NCI-H1417 treated with DMSO at 0.1 percent for 48 hours (cell line): ENCODE data around the gene ATP5MG.
"Not testable (repeated sequence)": the region's sequence is repeated elsewhere in the genome, so short reads cannot be mapped to it uniquely, and the experiment has no call there.

Source experiments
- DNase-seq: peaks from one replicate; lab custom pipeline; 2025; lab: John Stamatoyannopoulos, UW

Gene ATP5MG, protein sequence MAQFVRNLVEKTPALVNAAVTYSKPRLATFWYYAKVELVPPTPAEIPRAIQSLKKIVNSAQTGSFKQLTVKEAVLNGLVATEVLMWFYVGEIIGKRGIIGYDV

DNA sequence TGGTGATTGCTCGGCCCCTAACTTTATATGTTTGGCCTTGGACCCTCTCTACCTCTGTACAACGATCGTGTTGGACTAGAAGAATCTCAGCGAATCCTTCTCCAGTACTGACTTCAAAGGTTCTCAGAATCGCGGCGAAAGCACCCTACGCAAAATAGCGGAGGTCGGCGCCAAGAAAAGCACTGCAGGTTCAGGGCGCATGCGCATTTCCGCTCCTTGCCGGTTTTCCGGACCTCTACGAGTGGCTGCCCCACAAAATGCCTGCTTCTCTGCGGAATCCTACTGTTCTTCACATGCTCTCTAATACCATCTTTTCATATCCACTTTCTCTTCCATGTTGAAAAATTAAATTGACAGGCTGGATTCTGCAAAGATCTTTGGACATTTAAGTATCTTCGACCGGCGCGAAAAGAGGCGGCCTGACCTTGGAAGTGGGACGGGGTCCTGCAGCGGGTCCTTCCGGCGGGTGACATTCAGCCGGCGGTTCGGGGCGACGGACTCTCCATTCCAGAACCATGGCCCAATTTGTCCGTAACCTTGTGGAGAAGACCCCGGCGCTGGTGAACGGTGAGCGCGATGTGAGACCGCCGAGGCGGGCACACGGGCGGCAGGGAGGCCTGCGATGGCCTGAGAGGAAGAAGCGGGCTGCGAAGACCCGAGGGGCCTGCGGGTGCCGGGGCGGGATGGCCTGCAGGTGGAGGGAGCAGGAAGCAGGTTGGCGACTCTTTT is at the start of gene ATP5MG:
ATP5MG (plus strand) TSS at position 456 of the 729 bp plus-strand sequence; CDS start at position 516, 60 bp downstream.
- DNase-seq, result peak; percentile 96

DNA sequence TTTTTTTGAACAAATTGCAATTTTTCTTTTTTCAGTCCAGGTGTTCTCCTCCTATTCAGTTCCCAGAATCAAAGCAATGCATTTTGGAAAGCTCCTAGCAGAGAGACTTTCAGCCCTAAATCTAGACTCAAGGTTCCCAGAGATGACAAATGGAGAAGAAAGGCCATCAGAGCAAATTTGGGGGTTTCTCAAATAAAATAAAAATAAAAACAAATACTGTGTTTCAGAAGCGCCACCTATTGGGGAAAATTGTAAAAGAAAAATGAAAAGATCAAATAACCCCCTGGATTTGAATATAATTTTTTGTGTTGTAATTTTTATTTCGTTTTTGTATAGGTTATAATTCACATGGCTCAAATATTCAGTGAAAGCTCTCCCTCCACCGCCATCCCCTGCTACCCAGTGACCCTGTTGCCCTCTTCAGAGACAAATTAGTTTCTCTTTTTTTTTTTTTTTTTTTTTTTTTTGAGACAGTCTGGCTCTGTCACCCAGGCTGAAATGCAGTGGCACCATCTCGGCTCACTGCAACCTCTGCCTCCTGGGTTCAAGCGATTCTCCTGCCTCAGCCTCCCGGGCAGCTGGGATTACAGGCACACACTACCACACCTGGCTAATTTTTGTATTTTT is 48.2 kb upstream of the ATP5MG start:
- no peak for DNase-seq

DNA sequence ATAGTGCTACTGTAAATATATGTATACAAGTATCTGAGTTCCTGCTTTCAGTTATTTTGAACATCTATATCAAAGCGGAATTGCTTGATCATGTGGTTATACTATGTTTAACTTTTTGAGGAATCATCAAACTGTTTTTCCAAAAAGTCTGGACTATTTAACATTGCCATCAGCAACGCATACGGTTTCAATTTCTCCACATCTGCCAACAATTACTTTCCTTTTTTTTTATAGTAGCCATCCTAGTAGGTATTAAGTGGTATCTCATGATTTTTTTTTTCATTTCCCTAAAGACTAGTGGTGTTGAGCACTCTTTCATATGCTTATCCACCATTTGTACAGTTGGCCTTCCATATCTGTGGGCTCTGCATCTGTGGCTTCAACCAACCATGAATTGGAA is 43.3 kb upstream of the ATP5MG start:
- no peak for DNase-seq

DNA sequence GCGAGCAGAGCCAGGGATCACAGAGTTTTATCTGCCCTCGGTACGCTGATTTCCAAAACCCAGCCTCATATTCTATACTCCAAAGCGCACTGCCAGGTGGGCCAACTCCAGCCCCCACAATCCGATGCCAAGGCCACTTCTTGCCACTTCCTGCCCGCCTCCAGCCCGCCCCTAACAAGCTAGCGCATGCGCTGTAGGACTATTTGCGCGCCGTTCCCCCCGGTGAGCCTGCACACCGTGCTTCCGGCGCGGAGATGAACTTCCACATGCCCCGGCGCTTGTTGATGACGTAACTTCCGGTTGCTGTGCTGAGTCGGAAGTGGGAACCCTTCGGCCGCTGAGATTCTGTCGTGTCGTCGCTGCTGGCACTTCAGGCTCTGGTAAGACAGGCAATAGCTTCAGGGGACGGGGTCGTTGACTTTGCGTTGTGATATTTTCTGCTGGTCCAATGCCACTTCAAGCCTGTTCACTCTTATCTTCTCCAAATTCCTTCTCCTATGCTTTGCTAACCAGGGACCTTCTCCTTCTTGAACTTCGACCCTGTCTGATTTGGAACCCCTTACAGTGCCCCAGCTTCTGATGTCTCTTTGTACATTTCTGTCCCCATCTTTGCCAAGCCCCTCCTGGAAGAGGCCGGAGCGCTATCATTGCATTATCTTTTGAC is 42.0 kb upstream of the ATP5MG start, which contains the start of gene UBE4A:
UBE4A (plus strand) TSS at position 306 of the 664 bp plus-strand sequence. CDS start 5,481 bp downstream, outside the sequence.
- peak; percentile 90 for DNase-seq

DNA sequence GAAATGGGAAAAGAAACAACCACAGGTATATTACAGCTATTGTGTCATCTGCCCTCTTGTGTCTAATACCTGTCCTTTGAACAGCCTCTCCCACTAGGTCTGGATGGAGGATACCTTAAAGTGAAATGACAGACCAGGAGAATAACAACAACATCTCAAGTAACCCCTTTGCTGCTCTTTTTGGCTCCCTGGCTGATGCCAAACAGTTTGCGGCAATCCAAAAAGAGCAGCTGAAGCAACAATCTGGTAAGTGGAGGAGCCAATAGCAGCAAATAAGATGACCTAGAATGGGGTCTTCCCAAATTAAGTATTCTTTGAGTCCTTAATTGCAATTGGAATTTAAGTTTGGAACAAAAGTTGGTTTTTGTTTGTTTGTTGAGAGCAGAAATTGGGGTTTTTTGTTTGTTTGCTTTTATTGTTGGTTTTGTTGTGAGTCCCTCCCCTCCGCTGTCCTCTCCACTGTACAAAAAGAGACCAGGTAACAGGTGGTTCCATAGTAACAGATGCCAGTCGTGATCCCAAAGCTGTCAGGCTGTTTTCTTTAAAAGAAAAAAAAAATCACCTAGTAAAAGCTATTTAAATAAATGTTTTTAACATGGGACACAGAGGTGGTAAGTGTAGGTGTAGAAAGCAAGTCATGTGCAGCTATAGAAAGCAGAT is 36.3 kb upstream of the ATP5MG start:
- no peak for DNase-seq

DNA sequence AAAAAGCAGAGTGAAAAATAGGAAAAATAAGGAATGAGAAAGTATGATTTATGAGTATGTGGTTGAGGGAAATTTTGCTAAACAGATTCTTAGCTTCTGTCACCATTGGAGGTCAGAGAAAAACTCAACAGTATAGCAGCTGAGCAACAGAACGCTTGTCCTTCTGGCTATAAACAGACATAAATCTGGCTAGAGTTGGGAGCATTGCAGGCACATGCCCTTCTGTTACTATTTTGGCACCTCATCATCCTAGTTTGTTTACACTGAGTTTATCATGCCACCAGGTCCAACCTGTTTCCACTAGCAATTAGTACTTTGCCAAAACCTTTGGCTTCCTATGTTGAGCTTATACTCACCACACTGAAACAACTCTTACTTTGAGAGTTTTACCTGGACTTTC is 35.1 kb upstream of the ATP5MG start:
- no peak for DNase-seq

DNA sequence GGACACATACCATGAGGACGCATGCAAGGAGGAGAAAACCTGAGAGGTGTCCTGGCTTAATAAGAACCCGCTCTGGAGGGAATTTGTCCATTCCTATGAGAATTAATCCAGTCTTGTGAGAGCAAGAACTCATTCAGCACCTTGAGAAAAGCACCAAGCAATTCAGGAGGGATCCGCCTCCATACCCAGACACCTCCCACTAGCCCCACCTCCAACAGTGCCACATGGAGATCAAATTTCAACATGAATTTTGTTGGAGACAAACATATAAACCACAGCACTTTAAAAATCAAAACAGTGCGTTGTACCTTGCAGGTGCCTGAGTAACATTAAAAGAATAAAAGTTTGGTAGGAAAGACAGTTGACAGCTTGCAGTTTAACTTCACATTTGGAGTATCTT is 30.6 kb upstream of the ATP5MG start:
- DNase-seq, result no peak

DNA sequence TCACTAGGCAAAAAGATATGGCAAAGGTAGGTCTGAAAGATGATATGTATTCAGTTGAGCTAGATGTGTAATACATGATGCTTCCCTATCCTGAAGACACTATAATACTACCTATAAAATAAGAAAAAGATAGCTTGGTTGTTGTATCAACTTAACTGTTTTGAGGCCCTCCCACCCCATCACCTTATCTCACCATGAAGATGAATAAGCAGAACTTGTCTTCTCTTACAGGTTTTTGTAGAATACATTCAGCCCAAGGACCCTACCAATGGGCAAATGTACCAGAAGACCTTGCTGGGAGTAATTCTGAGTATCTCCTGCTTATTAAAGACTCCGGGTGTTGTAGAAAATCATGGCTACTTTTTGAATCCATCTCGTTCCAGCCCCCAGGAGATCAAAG is 28.1 kb upstream of the ATP5MG start:
- DNase-seq, result no peak

DNA sequence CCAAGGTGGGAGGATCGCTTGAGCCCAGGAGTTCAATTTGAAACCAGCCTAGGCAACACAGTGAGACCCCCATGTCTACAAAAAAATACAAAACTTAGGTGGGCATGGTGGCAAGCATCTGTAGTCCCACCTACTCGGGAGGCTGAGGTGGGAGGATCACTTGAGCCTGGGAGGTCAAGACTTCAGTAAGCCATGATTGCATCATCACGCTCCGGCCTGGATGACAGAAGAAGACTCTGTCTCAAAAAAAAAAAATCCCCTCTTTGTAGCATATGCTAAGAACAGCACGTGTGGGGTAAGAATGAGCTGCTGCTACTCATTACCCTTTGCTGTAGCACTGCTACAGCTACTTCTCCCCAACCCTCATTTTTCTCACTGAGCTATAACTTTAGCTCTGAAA is 27.5 kb upstream of the ATP5MG start:
- DNase-seq, result no peak

DNA sequence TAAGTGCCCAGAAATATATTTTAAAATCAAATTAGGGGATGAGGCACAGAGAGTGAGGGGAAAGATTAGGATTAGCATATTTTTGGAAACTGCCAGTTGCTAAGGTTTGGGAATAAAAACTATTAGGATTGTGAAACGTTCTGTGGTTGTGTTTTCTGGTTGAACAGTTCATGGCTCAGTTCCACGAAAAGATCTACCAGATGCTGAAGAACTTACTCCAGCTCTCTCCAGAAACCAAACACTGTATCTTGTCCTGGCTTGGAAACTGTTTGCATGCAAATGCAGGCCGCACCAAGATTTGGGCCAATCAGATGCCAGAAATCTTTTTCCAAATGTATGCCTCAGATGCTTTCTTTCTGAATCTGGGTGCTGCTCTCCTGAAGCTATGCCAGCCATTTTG is 26.7 kb upstream of the ATP5MG start:
- DNase-seq, result no peak

DNA sequence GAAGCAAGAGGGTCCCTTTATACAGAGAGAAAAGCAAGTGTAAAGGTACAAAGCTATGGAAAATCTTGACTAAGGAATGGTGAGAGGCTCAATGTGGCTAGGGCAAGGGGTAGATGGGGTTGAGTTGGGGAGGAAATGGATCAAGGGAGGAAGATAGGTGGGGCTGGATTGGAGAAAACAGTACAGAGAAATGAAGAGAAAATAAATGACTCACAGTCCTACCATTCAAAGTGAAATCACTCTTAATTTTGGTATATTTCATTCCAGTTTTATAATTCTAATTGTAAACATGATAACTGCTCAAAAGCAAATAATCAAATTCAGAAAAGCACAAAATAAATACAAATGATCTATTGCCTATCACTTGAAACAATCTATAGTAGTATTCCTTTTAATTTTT is 25.4 kb upstream of the ATP5MG start:
- no peak for DNase-seq

DNA sequence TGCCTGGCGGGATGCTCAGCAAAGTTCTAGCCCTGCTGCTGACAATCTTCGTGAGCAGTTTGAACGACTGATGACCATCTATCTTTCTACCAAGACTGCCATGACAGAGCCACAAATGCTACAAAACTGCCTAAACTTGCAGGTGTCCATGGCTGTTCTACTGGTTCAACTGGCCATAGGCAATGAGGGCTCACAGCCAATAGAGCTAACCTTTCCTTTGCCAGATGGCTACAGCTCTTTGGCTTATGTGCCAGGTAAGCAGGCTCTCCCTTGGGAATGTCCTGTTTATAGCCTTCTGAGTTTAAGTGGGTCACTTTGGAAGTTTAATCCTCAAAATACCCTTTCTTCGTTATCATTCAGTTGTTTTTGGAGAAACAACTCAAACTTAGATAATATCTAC is 21.9 kb upstream of the ATP5MG start:
- no peak for DNase-seq

DNA sequence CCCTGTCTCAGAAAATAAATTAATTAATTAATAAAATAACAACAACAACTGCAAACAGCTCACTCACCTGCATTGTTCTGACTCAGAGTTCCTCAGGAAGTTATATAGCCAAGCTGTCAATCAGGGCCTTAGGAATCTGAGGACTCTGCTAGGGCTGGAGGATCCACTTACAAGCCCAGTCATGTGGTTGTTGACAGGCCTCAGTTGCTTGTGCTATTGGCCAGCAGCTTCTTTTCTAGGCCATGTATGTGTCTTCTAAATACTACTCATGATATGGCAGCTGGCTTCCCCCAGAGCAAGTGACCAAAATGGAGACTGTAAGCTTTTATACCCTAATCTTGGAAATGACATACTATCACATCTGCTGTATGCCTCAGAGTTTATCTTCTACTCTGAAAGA is 20.8 kb upstream of the ATP5MG start:
- DNase-seq, result no peak

DNA sequence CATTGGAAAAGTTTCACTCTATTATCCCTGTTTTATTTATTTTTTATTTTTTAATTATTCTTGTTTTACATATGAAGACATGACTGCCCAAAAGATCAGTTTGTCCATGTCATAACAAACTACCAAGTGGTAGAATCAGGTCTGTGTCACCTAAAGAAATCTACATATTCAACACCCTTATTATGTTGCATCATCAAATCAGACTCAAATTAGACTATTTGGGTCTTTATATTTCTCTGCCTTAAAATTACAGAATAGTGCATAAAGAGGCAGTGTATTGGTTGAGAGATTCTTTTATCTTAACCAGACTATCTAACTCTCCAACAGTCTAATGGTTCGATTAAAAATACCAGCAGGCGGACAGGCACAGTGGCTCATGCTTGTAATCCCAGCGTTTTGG is 18.5 kb upstream of the ATP5MG start:
- no peak for DNase-seq

DNA sequence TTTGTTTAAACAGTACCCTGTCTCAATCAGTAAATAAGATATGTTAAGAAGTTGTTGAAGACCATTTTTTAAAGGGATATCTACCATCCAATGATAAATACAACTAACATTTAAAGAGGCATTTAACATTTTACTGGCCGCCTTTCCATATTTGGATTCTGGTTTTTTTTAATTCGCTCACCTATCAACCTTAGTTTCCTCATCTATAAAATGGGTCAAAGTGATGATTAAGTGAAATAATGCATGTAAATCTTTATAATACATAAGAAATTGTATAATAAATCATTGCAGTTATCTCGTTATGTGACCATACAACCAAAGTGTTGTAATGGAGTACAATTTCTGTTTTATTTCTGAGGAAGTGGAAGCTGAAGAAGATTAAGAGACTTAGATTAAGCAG is 17.7 kb upstream of the ATP5MG start:
- DNase-seq, result no peak

DNA sequence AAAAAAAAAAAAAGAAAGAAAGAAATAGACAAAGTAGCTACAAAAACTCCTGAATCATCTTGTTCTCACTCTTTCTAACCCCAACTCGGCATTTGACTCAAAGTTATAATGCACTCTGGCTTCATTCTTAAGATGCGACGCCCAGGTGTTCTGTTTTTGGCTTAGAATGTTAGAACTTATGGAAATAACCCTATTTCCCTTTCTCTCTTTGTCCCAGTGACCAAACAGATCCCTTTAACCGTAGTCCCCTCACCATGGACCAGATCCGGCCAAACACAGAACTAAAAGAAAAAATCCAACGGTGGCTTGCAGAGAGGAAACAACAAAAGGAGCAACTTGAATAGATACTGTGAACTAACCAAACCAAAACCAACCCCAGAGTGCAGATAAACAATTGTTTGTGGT is 5.3 kb upstream of the ATP5MG start:
- no peak for DNase-seq

DNA sequence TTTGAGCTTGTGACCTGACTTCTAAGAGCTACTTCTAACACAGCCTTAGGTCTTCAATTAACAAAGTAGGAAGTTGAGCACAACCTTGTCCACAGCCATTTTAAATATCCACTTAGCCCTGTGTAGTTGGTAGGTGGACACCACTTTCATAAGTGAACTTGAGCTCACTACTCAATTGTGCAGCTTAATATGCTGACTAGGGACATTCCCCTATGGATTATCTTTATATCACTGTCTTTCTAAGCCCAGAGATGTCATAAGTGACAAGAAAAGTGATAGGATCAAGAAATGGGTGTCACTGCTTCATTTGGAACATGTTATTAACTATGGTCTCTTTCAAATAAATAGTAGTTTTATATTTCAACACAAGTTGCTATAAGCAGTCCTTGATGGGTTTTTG is 4.0 kb upstream of the ATP5MG start:
- DNase-seq, result no peak

DNA sequence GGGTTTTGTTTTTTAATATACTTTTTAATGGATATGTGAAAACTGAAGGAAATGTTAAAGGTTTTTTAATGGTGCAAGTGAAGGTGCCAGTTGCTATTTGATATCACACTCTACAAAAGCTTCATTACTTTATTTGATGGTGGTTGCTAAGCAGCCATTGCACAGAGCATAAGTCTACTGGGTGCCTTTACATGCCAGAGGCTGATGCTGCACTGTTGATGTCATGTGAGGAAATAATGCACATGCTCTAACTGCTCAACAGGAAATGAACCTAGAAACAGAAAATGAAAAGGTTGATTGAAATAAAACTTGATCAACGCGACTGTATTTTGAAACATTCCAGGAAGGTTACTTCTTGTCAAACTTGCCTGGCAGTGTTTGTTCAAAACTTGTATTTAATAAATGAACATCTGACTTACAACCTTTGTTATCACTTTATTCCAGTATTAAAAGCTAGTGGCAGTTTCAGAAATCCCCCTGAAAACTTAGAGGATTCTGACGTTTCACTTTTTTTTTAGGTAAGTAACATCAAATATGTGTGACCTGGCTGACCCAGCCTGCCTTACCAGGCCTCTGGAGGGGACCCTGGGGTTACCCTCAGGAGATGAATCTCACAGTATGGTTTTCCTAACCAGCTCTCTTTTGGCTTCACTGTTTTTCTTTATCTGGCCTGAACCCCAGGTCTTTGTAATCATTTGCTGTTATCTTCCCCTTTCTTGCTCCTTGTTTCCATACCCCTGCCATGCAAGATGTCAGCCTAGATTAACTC is 2.4 kb upstream of the ATP5MG start:
- no peak for DNase-seq

DNA sequence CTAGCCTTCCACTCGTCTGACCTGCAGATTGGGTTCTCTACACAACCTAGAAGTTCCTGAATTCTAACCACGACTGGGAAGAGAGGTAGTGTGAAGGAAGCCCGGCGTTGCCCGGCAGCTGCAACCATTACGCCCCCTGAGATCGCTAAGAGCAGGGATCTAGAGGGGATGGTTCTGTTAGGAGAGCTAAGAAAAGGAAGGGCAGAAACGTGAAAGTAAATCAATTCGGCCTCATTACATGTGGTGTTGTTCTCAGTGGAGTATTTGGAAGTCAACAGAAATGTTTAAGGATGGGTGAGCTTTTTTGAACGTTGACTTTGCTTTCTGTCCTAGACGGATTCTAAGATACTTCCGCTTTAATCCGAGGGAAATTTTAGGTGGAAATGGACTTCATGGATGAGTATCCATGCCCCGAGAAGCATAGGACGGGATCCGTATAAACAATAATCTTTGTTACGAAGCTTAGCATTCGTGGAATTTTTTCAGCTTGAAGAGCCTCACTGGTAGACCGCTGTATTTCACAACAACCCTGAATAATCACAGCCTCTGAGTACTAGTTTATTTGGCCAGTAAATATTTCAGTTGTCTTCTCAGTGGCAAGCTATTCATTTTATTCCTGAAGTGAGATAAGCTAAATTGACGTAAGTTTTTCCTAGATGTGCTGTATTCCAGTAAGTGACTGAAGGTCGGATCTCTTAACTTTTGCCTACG is 629 bp downstream of the ATP5MG start:
- DNase-seq, result no peak

DNA sequence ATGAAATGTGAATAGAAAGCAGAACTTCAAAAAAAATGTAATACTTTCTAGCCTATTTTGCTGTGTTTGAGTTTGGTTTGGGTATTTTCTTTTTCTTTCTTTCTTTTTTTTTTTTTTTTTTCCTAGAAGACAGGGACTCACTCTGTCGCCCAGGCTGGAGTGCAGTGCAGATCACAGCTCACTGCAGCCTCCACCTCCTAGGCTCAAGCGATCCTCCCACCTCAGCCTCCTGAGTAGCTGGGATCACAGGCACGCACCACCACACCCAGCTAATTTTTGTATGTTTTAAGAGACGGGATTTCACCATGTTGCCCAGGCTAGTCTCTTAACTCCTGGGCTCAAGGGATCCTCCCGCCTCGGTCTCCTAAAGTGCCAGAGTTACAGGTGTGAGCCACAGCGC is 1.2 kb downstream of the ATP5MG start:
- not testable (repeated sequence) for DNase-seq

DNA sequence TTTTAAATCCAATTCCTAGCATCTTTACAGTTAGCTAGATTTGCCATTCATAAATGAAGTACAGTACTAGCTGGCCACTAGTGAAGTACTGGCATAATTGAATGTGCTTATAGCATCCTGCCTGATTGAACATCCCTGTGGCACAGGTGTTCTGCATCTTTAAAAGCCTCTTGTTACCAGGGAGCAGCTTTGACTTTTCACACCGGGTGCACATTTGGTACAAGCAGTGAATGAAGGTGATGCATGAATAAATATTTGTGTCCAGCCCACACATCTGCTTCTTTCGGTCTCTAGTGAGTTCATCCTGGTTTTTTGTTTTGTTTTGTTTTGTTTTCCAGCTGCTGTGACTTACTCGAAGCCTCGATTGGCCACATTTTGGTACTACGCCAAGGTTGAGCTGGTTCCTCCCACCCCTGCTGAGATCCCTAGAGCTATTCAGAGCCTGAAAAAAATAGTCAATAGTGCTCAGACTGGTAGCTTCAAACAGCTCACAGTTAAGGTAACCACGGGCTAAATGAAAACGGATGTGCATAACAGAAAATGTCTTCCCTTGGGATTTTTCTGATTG is 5.3 kb downstream of the ATP5MG start:
- DNase-seq, result peak; percentile 87
